GM19099 (cell line): ENCODE data around the gene MT1X.

Experiments
- POLR2A ChIP-seq: IDR thresholded peaks from 3 replicates; pipeline ENCODE4 v1.6.1; 2011; ENCODE audit warnings: low read depth; ENCODE audit not compliant: insufficient read length; ENCODE audit errors: extremely low read depth

MT1X gene

GRCh38 chr16:56669005-56669839 is 13.0 kb upstream of the MT1X start, which contains the start of gene MT1H:
Gene MT1H (plus strand): TSS chr16:56669814. CDS start chr16:56669885, 71 bp downstream.
- TF ChIP-seq POLR2A: no peak

- TF ChIP-seq POLR2A: no peak
These were observed 12.2 kb upstream of the MT1X start for GRCh38 chr16:56669840-56670619.

GRCh38 chr16:56670620-56670934 is 11.7 kb upstream of the MT1X start:
- no peak for TF ChIP-seq POLR2A

- TF ChIP-seq POLR2A: no peak
These were observed 9.3 kb upstream of the MT1X start for GRCh38 chr16:56672761-56673536.

GRCh38 chr16:56673921-56674320 is 8.3 kb upstream of the MT1X start:
- TF ChIP-seq POLR2A: no peak

GRCh38 chr16:56675685-56676210 is 6.5 kb upstream of the MT1X start:
- no peak for TF ChIP-seq POLR2A

GRCh38 chr16:56677474-56677873 is 4.8 kb upstream of the MT1X start:
- no peak for TF ChIP-seq POLR2A

- no peak for TF ChIP-seq POLR2A
These were observed 3.1 kb upstream of the MT1X start for GRCh38 chr16:56679078-56679730.

GRCh38 chr16:56679818-56680217 is 2.5 kb upstream of the MT1X start:
- TF ChIP-seq POLR2A: no peak

GRCh38 chr16:56682703-56683397 is 580 bp downstream of the MT1X start:
- TF ChIP-seq POLR2A: no peak

- TF ChIP-seq POLR2A: no peak
These were observed 1.3 kb downstream of the MT1X start for GRCh38 chr16:56683424-56684172.

- TF ChIP-seq POLR2A: no peak
These were observed 2.1 kb downstream of the MT1X start for GRCh38 chr16:56684256-56684925.
